Upper lobe of left lung (tissue), 6 donors: Measurements from ENCODE around the gene PDZD2. TPM values are rescaled to one million over a fixed set of nuclear protein-coding genes. Genes with fewer than 3 reads are reported as not detected.

Source experiments
- ATAC-seq, 2 donors: fragments of 200-7000 bp; cut with Tn5 transposase; one replicate each; pipeline ENCODE4 v1.9.1; 2022; ENCODE audit warnings: mild to moderate bottlenecking in 2 of 2, moderate library complexity in 2 of 2; ENCODE audit not compliant: low FRiP score in 2 of 2
- DNase-seq, 2 donors: peaks; one replicate each; pipeline ENCODE4 v3.0.0-alpha.2; 2019 to 2020
- H3K27ac ChIP-seq, 4 donors: fragments of 200-600 bp; sonication (generic); one replicate each; pipeline ENCODE4 v1.5.1; 2016 to 2019
- H3K27me3 ChIP-seq, 4 donors: fragments of 200-600 bp; sonication (generic); one replicate each; pipeline ENCODE4 v1.5.1; 2017 to 2019
- H3K36me3 ChIP-seq, 4 donors: fragments of 200-600 bp; sonication (generic); one replicate each; pipeline ENCODE4 v1.5.1; 2016 to 2019
- H3K4me1 ChIP-seq, 4 donors: fragments of 200-600 bp; sonication (generic); one replicate each; pipeline ENCODE4 v1.5.1; 2018 to 2019
- H3K4me3 ChIP-seq, 4 donors: fragments of 200-600 bp; sonication (generic); one replicate each; pipeline ENCODE4 v1.5.1; 2017 to 2019; ENCODE audit warnings: mild to moderate bottlenecking in 2 of 4, moderate library complexity in 1 of 4
- H3K9me3 ChIP-seq, 4 donors: fragments of 200-600 bp; sonication (generic); one replicate each; pipeline ENCODE4 v1.5.1; 2018 to 2019
- CTCF ChIP-seq, 6 experiments: fragments of 450-650 bp in 4 of 6; fragments of 200-600 bp in 2 of 6; sonication (generic) in 2 of 6; IDR thresholded peaks; one replicate each; pipeline ENCODE4 v1.5.1; 2016 to 2019; ENCODE audit warnings: antibody characterized with exemption in 6 of 6
- EP300 ChIP-seq, 4 donors: sonication (generic); formaldehyde crosslinking; IDR thresholded peaks; one replicate each; pipeline ENCODE4 v1.5.1; 2017; ENCODE audit warnings: antibody characterized with exemption in 4 of 4, control low read depth in 2 of 4
- POLR2A ChIP-seq, 4 donors: fragments of 450-650 bp; IDR thresholded peaks; one replicate each; pipeline ENCODE4 v1.5.1; 2016 to 2017; ENCODE audit warnings: antibody characterized with exemption in 4 of 4, mild to moderate bottlenecking in 2 of 4
- POLR2AphosphoS5 ChIP-seq, 2 donors: sonication (generic); formaldehyde crosslinking; IDR thresholded peaks; one replicate each; pipeline ENCODE4 v1.5.1; 2017; ENCODE audit warnings: antibody characterized with exemption in 2 of 2
- WGBS, 2 donors: methylation state at CpG; one replicate each; pipeline ENCODE4 v1.1.5; 2017 to 2018; 5-methylcytosine and 5-hydroxymethylcytosine counted together
- total RNA-seq, 6 donors: library from RNA; depleted of rRNA in 4 of 6; stranded (reverse); fragments of >200 nt in 4 of 6; gene quantifications; one replicate each; pipeline versions ENCODE4 v1.1.0 to v1.2.1, GENCODE V29; 2016 to 2021
- donor health status: DM: no; HTN: no; CAD: no; lungs with moderate emphysema.
- donor health status: DM: no; HTN: yes; CAD: no; lungs with severe emphysema.

The PDZD2 gene
- total RNA-seq, 6 donors from 2014 or later, result 53.4 to 73.6 (median 68.4) TPM

GRCh38 chr5:31751610-31752009, 112.7 kb downstream of the PDZD2 start:
- H3K27ac ChIP-seq, result no peak overlapping the region
- H3K4me3 ChIP-seq, result no peak overlapping the region
- ATAC-seq (no peak), DNase-seq (no peak)
- H3K27me3 ChIP-seq, result no peaks in the 10 kb centered on the region
- H3K36me3 ChIP-seq, result no peaks in the 10 kb centered on the region
- no peaks in the 10 kb centered on the region for H3K9me3 ChIP-seq
- no peaks in the 10 kb centered on the region for H3K4me1 ChIP-seq
- 67% methylated on average over 1 to 3 of the region's 3 CpGs for WGBS, 2 donors
- TF ChIP-seq CTCF (IDR thresholded peaks at IDR 0.05), result no peak
- no peak for TF ChIP-seq EP300 (IDR thresholded peaks at IDR 0.05)

GRCh38 chr5:31753700-31754357, 114.9 kb downstream of the PDZD2 start:
- no peaks in the 10 kb centered on the region for H3K36me3 ChIP-seq
- H3K4me3 ChIP-seq, result no peak overlapping the region
- ATAC-seq, result no peak
- no peak for DNase-seq
- H3K27me3 ChIP-seq, result no peaks in the 10 kb centered on the region
- no peaks in the 10 kb centered on the region for H3K4me1 ChIP-seq
- no peak for TF ChIP-seq EP300 (IDR thresholded peaks at IDR 0.05)
- TF ChIP-seq CTCF (IDR thresholded peaks at IDR 0.05), result no peak
- TF ChIP-seq POLR2AphosphoS5 (IDR thresholded peaks at IDR 0.05), result no peak
- TF ChIP-seq POLR2A (IDR thresholded peaks at IDR 0.05), result no peak
- 80 to 82% methylated on average over 9 of the region's 9 CpGs for WGBS, 2 donors
- H3K9me3 ChIP-seq, result no peaks in the 10 kb centered on the region
- H3K27ac ChIP-seq, result no peak overlapping the region

- no peaks in the 10 kb centered on the region for H3K27me3 ChIP-seq
- no peaks in the 10 kb centered on the region for H3K4me1 ChIP-seq
- no peaks in the 10 kb centered on the region for H3K36me3 ChIP-seq
- H3K27ac ChIP-seq, result no peak overlapping the region
- no peak overlapping the region for H3K4me3 ChIP-seq
- 87 to 92% methylated on average over 4 of the region's 4 CpGs for WGBS, 2 donors
- DNase-seq (no peak), ATAC-seq (no peak)
- TF ChIP-seq POLR2A (IDR thresholded peaks at IDR 0.05) (no peak), POLR2AphosphoS5 (IDR thresholded peaks at IDR 0.05) (no peak), EP300 (IDR thresholded peaks at IDR 0.05) (no peak), CTCF (IDR thresholded peaks at IDR 0.05) (no peak)
- no peaks in the 10 kb centered on the region for H3K9me3 ChIP-seq
These were observed 115.4 kb downstream of the PDZD2 start for GRCh38 chr5:31754358-31754704.

- no peak for ATAC-seq
- Histone ChIP-seq H3K9me3 (no peaks in the 10 kb centered on the region), H3K27me3 (no peaks in the 10 kb centered on the region), H3K36me3 (no peaks in the 10 kb centered on the region), H3K4me3 (no peak overlapping the region), H3K4me1 (no peaks in the 10 kb centered on the region), H3K27ac (no peak overlapping the region)
- WGBS, 2 donors, result 87 to 88% methylated on average over 20 of the region's 20 CpGs
- no peak for DNase-seq
- TF ChIP-seq EP300 (IDR thresholded peaks at IDR 0.05), result no peak
- TF ChIP-seq POLR2AphosphoS5 (IDR thresholded peaks at IDR 0.05), result no peak
- no peak for TF ChIP-seq CTCF (IDR thresholded peaks at IDR 0.05)
- TF ChIP-seq POLR2A (IDR thresholded peaks at IDR 0.05), result no peak
These were observed 116.1 kb downstream of the PDZD2 start for GRCh38 chr5:31754741-31755675.
